Measurements from ENCODE around the gene TCERG1L. TPM values are rescaled to one million over a fixed set of nuclear protein-coding genes. Genes with fewer than 3 reads are reported as not detected.

TCERG1L gene
- total and polyA plus RNA-seq, 2 experiments from 2014 or later: not detected

DNA sequence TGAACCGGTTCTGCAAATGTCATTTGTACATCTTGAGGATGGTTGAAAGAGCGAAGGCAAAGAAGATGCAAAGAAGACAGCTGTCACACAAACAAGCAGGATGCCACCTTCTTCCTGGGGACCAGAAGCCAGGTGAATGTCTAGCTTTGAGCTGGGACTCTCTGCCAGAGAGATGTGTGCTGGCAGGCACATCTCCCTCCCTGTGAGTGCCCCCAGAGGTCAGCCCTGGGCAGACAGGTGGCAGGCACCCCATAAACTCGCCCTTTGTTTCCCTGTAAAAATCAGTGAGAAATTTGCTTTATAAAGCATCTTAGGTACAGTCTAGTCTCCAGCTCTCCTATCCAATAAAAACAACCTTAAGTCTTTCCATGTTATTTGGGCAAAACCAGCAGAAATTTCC lies 2.6 kb upstream of the TCERG1L start:
- Histone ChIP-seq H3K4me3 (no peak overlapping the region), H3F3A (ENCODE audit: insufficient read depth) (no peaks in the 10 kb centered on the region), H3K9me2 (ENCODE audit: insufficient read depth) (no peaks in the 10 kb centered on the region), H2AFZ (no peak overlapping the region), H3K27me3 (replicated peaks; ENCODE audit: insufficient read depth) (peaks cover 14% of the 10 kb centered on the region), H3K4me2 (ENCODE audit: unreplicated experiment) (no peak overlapping the region), H3K4me1 (ENCODE audit: insufficient read depth) (no peaks in the 10 kb centered on the region), H3K9me3 (ENCODE audit: low read depth) (no peaks in the 10 kb centered on the region), H3K27ac (no peak overlapping the region), H3K36me3 (ENCODE audit: low read depth) (no peaks in the 10 kb centered on the region), H3K9ac (no peak overlapping the region), H3K79me2 (ENCODE audit: insufficient read depth) (no peaks in the 10 kb centered on the region), H4K20me1 (ENCODE audit: insufficient read depth) (no peaks in the 10 kb centered on the region)
- no peak for TF ChIP-seq EZH2phosphoT487 (IDR thresholded peaks at IDR 0.05; ENCODE audit: insufficient read depth, low read depth)
- TF ChIP-seq EZH2 (IDR thresholded peaks at IDR 0.05; ENCODE audit: insufficient read depth, poor library complexity, severe bottlenecking): no peak
- in situ Hi-C loops (cut with MboI): no loop called here
- no peak for DNase-seq
- WGBS, 2 experiments (ENCODE audit: low coverage in 1 of 2, low lambda C conversion rate in 2 of 2, missing lambda C conversion rate in 2 of 2): 49 to 60% methylated on average over 3 of the region's 3 CpGs

GRCh38 chr10:131313377-131313776 lies 1.9 kb upstream of the TCERG1L start:
- H3K27me3 ChIP-seq (replicated peaks; ENCODE audit: insufficient read depth): peaks cover 14% of the 10 kb centered on the region
- in situ Hi-C loops (cut with MboI): no loop called here

GRCh38 chr10:131312478-131312836 lies 936 bp upstream of the TCERG1L start:
- Histone ChIP-seq H3K9ac (no peak overlapping the region), H3F3A (ENCODE audit: insufficient read depth) (no peaks in the 10 kb centered on the region), H3K36me3 (ENCODE audit: low read depth) (no peaks in the 10 kb centered on the region), H3K9me3 (ENCODE audit: low read depth) (no peaks in the 10 kb centered on the region), H3K4me3 (no peak overlapping the region), H3K4me2 (ENCODE audit: unreplicated experiment) (no peak overlapping the region), H3K79me2 (ENCODE audit: insufficient read depth) (no peaks in the 10 kb centered on the region), H2AFZ (no peak overlapping the region), H3K9me2 (ENCODE audit: insufficient read depth) (no peaks in the 10 kb centered on the region), H3K4me1 (ENCODE audit: insufficient read depth) (no peaks in the 10 kb centered on the region), H4K20me1 (ENCODE audit: insufficient read depth) (no peaks in the 10 kb centered on the region), H3K27ac (no peak overlapping the region), H3K27me3 (replicated peaks; ENCODE audit: insufficient read depth) (peaks cover 14% of the 10 kb centered on the region)
- TF ChIP-seq EZH2 (IDR thresholded peaks at IDR 0.05; ENCODE audit: insufficient read depth, poor library complexity, severe bottlenecking): no peak
- TF ChIP-seq EZH2phosphoT487 (IDR thresholded peaks at IDR 0.05; ENCODE audit: insufficient read depth, low read depth): no peak
- no peak for DNase-seq
- 1 to 7% methylated on average over 20 to 23 of the region's 32 CpGs for WGBS, 2 experiments (ENCODE audit: low coverage in 1 of 2, low lambda C conversion rate in 2 of 2, missing lambda C conversion rate in 2 of 2)
- in situ Hi-C loops (cut with MboI): no loop called here

More at GRCh38 chr10:131313377-131313776, 1.9 kb upstream of the TCERG1L start:
- no peak for DNase-seq
- no peaks in the 10 kb centered on the region for H3K9me3 ChIP-seq (ENCODE audit: low read depth)
- no peaks in the 10 kb centered on the region for H3F3A ChIP-seq (ENCODE audit: insufficient read depth)
- no peaks in the 10 kb centered on the region for H3K9me2 ChIP-seq (ENCODE audit: insufficient read depth)
- no peaks in the 10 kb centered on the region for H3K4me1 ChIP-seq (ENCODE audit: insufficient read depth)
- H3K9ac ChIP-seq: no peak overlapping the region
- H4K20me1 ChIP-seq (ENCODE audit: insufficient read depth): no peaks in the 10 kb centered on the region
- H3K27ac ChIP-seq: no peak overlapping the region
- TF ChIP-seq EZH2 (IDR thresholded peaks at IDR 0.05; ENCODE audit: insufficient read depth, poor library complexity, severe bottlenecking) (no peak), EZH2phosphoT487 (IDR thresholded peaks at IDR 0.05; ENCODE audit: insufficient read depth, low read depth) (no peak)
- H2AFZ ChIP-seq: no peak overlapping the region
- H3K36me3 ChIP-seq (ENCODE audit: low read depth): no peaks in the 10 kb centered on the region
- H3K79me2 ChIP-seq (ENCODE audit: insufficient read depth): no peaks in the 10 kb centered on the region
- H3K4me2 ChIP-seq (ENCODE audit: unreplicated experiment): no peak overlapping the region
- no peak overlapping the region for H3K4me3 ChIP-seq
- 53 to 55% methylated on average over 6 of the region's 6 CpGs for WGBS, 2 experiments (ENCODE audit: low coverage in 1 of 2, low lambda C conversion rate in 2 of 2, missing lambda C conversion rate in 2 of 2)

DNA sequence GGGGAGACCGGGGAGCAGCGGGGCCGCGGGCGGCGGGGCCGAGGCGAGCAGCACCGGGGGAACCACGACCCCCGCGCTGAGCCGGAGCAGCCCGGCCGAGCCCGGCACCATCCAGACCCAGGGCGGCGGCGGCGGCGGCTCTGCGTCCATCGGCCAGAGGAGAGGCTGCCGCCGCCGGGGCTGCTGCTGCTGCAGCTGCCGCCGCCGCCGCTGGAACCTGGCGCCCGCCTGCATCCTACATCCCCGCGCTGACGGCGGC lies 190 bp downstream of the TCERG1L start:
- H3K4me2 ChIP-seq (ENCODE audit: unreplicated experiment): no peak overlapping the region
- H3K9ac ChIP-seq: no peak overlapping the region
- no peaks in the 10 kb centered on the region for H3K9me2 ChIP-seq (ENCODE audit: insufficient read depth)
- no peak overlapping the region for H2AFZ ChIP-seq
- TF ChIP-seq EZH2phosphoT487 (IDR thresholded peaks at IDR 0.05; ENCODE audit: insufficient read depth, low read depth): no peak
- TF ChIP-seq EZH2 (IDR thresholded peaks at IDR 0.05; ENCODE audit: insufficient read depth, poor library complexity, severe bottlenecking): no peak
- no peaks in the 10 kb centered on the region for H3F3A ChIP-seq (ENCODE audit: insufficient read depth)
- H3K27ac ChIP-seq: no peak overlapping the region
- H4K20me1 ChIP-seq (ENCODE audit: insufficient read depth): no peaks in the 10 kb centered on the region
- 20% methylated on average over 1 of the region's 36 CpGs; no CpG with 5 or more reads in 1 of the 2 experiments for WGBS, 2 experiments (ENCODE audit: low coverage in 1 of 2, low lambda C conversion rate in 2 of 2, missing lambda C conversion rate in 2 of 2)
- H3K27me3 ChIP-seq (replicated peaks; ENCODE audit: insufficient read depth): peaks cover 14% of the 10 kb centered on the region
- H3K79me2 ChIP-seq (ENCODE audit: insufficient read depth): no peaks in the 10 kb centered on the region
- no peaks in the 10 kb centered on the region for H3K36me3 ChIP-seq (ENCODE audit: low read depth)
- H3K4me1 ChIP-seq (ENCODE audit: insufficient read depth): no peaks in the 10 kb centered on the region
- in situ Hi-C loops (cut with MboI): no loop called here
- no peak overlapping the region for H3K4me3 ChIP-seq
- H3K9me3 ChIP-seq (ENCODE audit: low read depth): no peaks in the 10 kb centered on the region
- DNase-seq: peak; percentile 5
